HFFc6 (cell line): ENCODE results near the gene USP53. TPM values are rescaled to one million over a fixed set of nuclear protein-coding genes. Genes with fewer than 3 reads are reported as not detected.
"Not testable (repeated sequence)": the region's sequence is repeated elsewhere in the genome, so short reads cannot be mapped to it uniquely, and the experiment has no call there.

Source experiments
- DNase-seq: peaks from one replicate; pipeline ENCODE4 v3.0.0-alpha.2; 2018
- H3K27ac Mint-ChIP-seq: 2 replicates; pipeline ENCODE4 v1.8.0; 2020; ENCODE audit warnings: mild to moderate bottlenecking, mixed read lengths
- H3K27me3 Mint-ChIP-seq: 2 replicates; pipeline ENCODE4 v1.8.0; 2021; ENCODE audit warnings: mild to moderate bottlenecking, moderate library complexity, mixed read lengths; ENCODE audit not compliant: insufficient read depth
- H3K36me3 Mint-ChIP-seq: 2 replicates; pipeline ENCODE4 v1.8.0; 2021; ENCODE audit warnings: low read depth, mixed read lengths
- H3K4me1 Mint-ChIP-seq: 2 replicates; pipeline ENCODE4 v1.8.0; 2020; ENCODE audit warnings: low read depth, mixed read lengths
- H3K4me3 Mint-ChIP-seq: 2 replicates; pipeline ENCODE4 v1.8.0; 2020; ENCODE audit warnings: mild to moderate bottlenecking, moderate library complexity, mixed read lengths
- H3K9me3 Mint-ChIP-seq: 2 replicates; pipeline ENCODE4 v1.8.0; 2020; ENCODE audit warnings: mild to moderate bottlenecking, mixed read lengths
- total RNA-seq, 6 experiments: library from RNA; stranded (reverse); fragmentation: NEBNext Ultra II Directional; extraction: Animal tissue kit (Norgen Biotek cat#: 25700); gene quantifications; 2 replicates in 1 of 6; 3 replicates in 5 of 6; pipeline ENCODE4 v1.2.3, GENCODE V29; 2021
- TF ChIP-seq, protein P1 (sequence below): fragments of 200-600 bp; sonication (generic); IDR thresholded peaks from 2 replicates; pipeline ENCODE4 v1.5.0; 2021; ENCODE audit warnings: antibody characterized with exemption, mild to moderate bottlenecking

Gene USP53
- total RNA-seq, 6 experiments from 2014 or later: 113 to 187 (median 120) TPM

DNA sequence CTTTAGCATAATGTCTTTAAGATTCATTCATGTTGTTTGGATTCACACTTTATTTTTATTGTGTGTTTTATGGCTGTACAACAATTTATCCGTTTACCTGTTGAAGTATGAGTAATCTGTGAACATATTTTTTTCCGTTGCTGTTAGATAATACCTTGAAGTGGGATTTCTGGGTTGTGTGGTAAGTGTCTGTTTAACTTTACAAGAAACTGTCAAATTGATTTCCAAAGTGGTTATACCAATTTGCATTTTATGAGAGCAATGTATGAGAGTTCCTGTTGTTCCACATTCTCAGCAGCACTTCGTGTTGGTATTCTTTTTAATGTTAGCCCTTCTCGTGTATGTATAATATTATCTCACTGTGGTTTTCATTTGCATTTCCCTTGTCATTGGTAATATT is 53.6 kb downstream of the USP53 start:
- H3K36me3 Mint-ChIP-seq: peaks cover 25% of the 10 kb centered on the region
- H3K4me1 Mint-ChIP-seq: no peaks in the 10 kb centered on the region; the same call in 1 of the 2 replicates
- no peak overlapping the region for H3K4me3 Mint-ChIP-seq
- no peak for DNase-seq
- H3K27me3 Mint-ChIP-seq: peaks cover 2% of the 10 kb centered on the region; the same call in 1 of the 2 replicates
- H3K27ac Mint-ChIP-seq: no peak overlapping the region; the same call in 1 of the 2 replicates
- no peaks in the 10 kb centered on the region for H3K9me3 Mint-ChIP-seq
- TF ChIP-seq, protein P1, sequence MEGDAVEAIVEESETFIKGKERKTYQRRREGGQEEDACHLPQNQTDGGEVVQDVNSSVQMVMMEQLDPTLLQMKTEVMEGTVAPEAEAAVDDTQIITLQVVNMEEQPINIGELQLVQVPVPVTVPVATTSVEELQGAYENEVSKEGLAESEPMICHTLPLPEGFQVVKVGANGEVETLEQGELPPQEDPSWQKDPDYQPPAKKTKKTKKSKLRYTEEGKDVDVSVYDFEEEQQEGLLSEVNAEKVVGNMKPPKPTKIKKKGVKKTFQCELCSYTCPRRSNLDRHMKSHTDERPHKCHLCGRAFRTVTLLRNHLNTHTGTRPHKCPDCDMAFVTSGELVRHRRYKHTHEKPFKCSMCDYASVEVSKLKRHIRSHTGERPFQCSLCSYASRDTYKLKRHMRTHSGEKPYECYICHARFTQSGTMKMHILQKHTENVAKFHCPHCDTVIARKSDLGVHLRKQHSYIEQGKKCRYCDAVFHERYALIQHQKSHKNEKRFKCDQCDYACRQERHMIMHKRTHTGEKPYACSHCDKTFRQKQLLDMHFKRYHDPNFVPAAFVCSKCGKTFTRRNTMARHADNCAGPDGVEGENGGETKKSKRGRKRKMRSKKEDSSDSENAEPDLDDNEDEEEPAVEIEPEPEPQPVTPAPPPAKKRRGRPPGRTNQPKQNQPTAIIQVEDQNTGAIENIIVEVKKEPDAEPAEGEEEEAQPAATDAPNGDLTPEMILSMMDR: no peak

DNA sequence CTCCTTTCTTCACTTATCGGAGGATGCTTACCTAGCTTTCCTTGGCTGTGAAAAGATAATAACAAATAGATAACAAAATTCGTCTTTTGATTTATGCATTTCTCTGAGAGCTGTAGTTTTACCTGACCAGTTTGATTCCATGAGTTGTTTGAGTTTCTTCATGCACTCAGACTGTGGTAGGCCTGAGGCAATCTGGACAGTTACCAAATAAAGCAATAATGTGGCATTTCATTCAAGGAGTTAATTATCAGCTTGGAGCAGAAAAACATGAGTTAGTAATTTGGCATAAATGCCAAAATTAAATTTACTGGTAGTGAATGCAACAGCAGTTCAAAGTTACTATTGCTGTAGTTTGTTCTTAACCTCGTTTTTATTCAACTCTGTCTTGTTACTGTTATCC is 56.0 kb downstream of the USP53 start:
- Mint-ChIP-seq H3K9me3 (no peaks in the 10 kb centered on the region), H3K4me1 (no peaks in the 10 kb centered on the region; the same call in 1 of the 2 replicates), H3K4me3 (no peak overlapping the region), H3K27ac (no peak overlapping the region; the same call in 1 of the 2 replicates), H3K36me3 (peaks cover 45% of the 10 kb centered on the region), H3K27me3 (peaks cover 2% of the 10 kb centered on the region)
- DNase-seq: no peak
- TF ChIP-seq, protein P1: no peak

DNA sequence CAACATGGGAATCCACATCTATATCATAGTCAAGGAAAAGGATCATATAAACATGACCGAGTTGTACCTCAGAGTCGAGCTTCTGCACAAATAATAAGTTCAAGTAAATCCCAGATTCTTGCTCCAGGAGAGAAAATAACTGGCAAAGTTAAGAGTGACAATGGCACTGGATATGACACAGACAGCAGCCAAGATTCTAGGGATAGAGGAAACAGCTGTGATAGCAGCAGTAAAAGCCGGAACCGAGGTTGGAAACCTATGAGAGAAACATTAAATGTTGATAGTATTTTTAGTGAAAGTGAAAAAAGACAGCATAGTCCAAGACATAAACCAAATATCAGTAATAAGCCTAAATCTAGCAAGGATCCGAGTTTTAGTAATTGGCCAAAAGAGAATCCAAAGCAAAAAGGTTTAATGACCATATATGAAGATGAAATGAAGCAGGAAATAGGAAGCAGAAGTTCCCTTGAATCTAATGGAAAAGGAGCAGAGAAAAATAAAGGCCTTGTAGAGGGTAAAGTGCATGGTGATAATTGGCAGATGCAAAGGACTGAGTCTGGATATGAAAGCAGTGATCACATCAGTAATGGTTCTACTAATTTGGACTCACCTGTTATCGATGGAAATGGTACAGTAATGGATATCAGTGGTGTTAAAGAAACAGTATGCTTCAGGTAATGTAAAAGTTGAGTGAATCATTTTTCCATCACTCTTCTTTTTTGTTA is 59.0 kb downstream of the USP53 start:
- no peak for DNase-seq
- TF ChIP-seq, protein P1: no peak
- no peaks in the 10 kb centered on the region for H3K9me3 Mint-ChIP-seq
- no peak overlapping the region for H3K27ac Mint-ChIP-seq
- no peak overlapping the region for H3K4me3 Mint-ChIP-seq
- peaks cover 34% of the 10 kb centered on the region for H3K36me3 Mint-ChIP-seq
- H3K27me3 Mint-ChIP-seq: no peaks in the 10 kb centered on the region; the same call in none of the 2 replicates
- H3K4me1 Mint-ChIP-seq: no peaks in the 10 kb centered on the region; the same call in 1 of the 2 replicates

DNA sequence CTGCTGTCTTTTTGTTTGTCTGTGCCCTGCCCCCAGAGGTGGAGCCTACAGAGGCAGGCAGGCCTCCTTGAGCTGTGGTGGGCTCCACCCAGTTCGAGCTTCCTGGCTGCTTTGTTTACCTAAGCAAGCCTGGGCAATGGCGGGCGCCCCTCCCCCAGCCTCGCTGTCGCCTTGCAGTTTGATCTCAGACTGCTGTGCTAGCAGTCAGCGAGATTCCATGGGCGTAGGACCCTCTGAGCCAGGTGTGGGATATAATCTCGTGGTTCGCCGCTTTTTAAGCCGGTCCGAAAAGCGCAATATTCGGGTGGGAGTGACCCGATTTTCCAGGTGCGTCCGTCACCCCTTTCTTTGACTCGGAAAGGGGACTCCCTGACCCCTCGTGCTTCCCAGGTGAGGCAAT is 67.0 kb downstream of the USP53 start:
- not testable (repeated sequence) for H3K4me3 Mint-ChIP-seq, H3K27me3 Mint-ChIP-seq, H3K9me3 Mint-ChIP-seq, H3K27ac Mint-ChIP-seq, DNase-seq
- Mint-ChIP-seq H3K36me3 (peaks cover 13% of the 10 kb centered on the region; the same call in 1 of the 2 replicates), H3K4me1 (peaks cover 37% of the 10 kb centered on the region)

DNA sequence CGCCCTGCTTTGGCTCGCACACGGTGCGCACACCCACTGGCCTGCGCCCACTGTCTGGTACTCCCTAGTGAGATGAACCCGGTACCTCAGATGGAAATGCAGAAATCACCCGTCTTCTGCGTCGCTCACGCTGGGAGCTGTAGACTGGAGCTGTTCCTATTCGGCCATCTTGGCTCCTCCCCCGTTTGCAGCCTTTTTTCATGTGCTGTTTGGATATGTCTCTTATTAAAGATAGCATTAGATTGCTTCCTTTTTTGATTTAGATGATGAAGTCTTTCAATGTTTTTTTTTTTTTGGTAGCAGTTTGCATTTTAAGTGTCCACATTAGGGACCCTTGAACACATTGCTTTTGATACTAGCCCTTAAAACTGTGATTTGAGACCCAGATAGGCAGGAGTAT is 67.4 kb downstream of the USP53 start:
- H3K4me3 Mint-ChIP-seq: not testable (repeated sequence)

DNA sequence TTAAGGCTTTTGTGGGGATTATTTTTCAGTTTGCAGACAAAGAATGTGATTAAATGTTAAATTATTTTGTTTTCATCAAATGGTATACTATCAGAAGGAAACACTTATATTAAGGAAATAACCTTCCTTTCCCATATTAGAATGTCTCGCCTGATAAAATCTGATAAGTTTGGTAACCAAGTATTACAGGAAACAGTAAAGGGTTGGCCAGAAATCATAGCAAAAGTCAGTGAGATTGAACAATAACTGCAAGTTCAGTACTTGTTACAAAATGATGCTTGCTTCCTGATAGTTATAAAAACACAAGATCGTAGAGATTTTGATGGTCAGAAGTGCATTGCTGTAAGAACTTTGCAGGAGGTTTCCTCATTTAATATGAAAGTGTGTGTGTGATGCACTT is 68.9 kb downstream of the USP53 start:
- DNase-seq: no peak
- TF ChIP-seq, protein P1: no peak
- Mint-ChIP-seq H3K4me3 (no peak overlapping the region), H3K27me3 (peaks cover 5% of the 10 kb centered on the region; the same call in 1 of the 2 replicates), H3K9me3 (no peaks in the 10 kb centered on the region), H3K4me1 (peaks cover 53% of the 10 kb centered on the region), H3K36me3 (peaks cover 13% of the 10 kb centered on the region; the same call in 1 of the 2 replicates), H3K27ac (no peak overlapping the region)

More for the DNA sequence above, 67.4 kb downstream of the USP53 start:
- H3K27ac Mint-ChIP-seq, DNase-seq, H3K27me3 Mint-ChIP-seq, H3K9me3 Mint-ChIP-seq: not testable (repeated sequence)
- peaks cover 13% of the 10 kb centered on the region; the same call in 1 of the 2 replicates for H3K36me3 Mint-ChIP-seq
- peaks cover 41% of the 10 kb centered on the region for H3K4me1 Mint-ChIP-seq
